8988T (cell line): ENCODE results near the gene MT1A.

Experiments used
- DNase-seq: peaks from one replicate; pipeline ENCODE4 v3.0.0; 2011

The MT1A gene

GRCh38 chr16:56637814-56638750 lies at the start of gene MT1A:
MT1A (plus strand) TSS chr16:56638666; CDS start chr16:56638739, 73 bp downstream.
- no peak for DNase-seq

- DNase-seq, result no peak
Measured at GRCh38 chr16:56588781-56589140, 49.7 kb upstream of the MT1A start.

GRCh38 chr16:56589141-56590039 lies 49.1 kb upstream of the MT1A start, which contains the start of gene MT3:
MT3 (plus strand) TSS chr16:56589528; CDS start chr16:56589591, 63 bp downstream.
- DNase-seq, result no peak

GRCh38 chr16:56591377-56592060 lies 46.9 kb upstream of the MT1A start:
- DNase-seq, result no peak

- DNase-seq, result no peak
Measured at GRCh38 chr16:56593573-56594291, 44.7 kb upstream of the MT1A start.

- DNase-seq, result no peak
Measured at GRCh38 chr16:56594292-56594619, 44.2 kb upstream of the MT1A start.

GRCh38 chr16:56600398-56600999 lies 38.0 kb upstream of the MT1A start:
- peak; percentile 68 for DNase-seq

GRCh38 chr16:56601325-56601724 lies 37.1 kb upstream of the MT1A start:
- DNase-seq, result no peak

GRCh38 chr16:56603589-56603988 lies 34.9 kb upstream of the MT1A start:
- peak; percentile 78 for DNase-seq

- DNase-seq, result no peak
Measured at GRCh38 chr16:56604966-56605365, 33.5 kb upstream of the MT1A start.

GRCh38 chr16:56605475-56605874 lies 33.0 kb upstream of the MT1A start:
- no peak for DNase-seq

- no peak for DNase-seq
Measured at GRCh38 chr16:56606071-56606475, 32.4 kb upstream of the MT1A start.

- no peak for DNase-seq
Measured at GRCh38 chr16:56606476-56607108, 31.9 kb upstream of the MT1A start.

GRCh38 chr16:56607109-56607618 lies 31.3 kb upstream of the MT1A start:
- DNase-seq, result peak; percentile 83

- DNase-seq, result no peak
Measured at GRCh38 chr16:56607675-56608042, 30.8 kb upstream of the MT1A start.

- DNase-seq, result peak; percentile 93
Measured at GRCh38 chr16:56608043-56608875, 30.2 kb upstream of the MT1A start, which contains the start of gene MT2A. MT2A (plus strand) TSS chr16:56608584; CDS start chr16:56608656, 72 bp downstream.

GRCh38 chr16:56608876-56609462 lies 29.5 kb upstream of the MT1A start:
- DNase-seq, result no peak

GRCh38 chr16:56609463-56609921 lies 29.0 kb upstream of the MT1A start:
- no peak for DNase-seq

- DNase-seq, result no peak
Measured at GRCh38 chr16:56610017-56610608, 28.4 kb upstream of the MT1A start.
